SU-DHL-6 (cell line): ENCODE data around the gene ODAD2.

Experiments used
- H2AFZ ChIP-seq: fragments of 200-600 bp; sonication (generic); 2 replicates; pipeline ENCODE4 v1.6.1; 2014; ENCODE audit warnings: low read depth, mild to moderate bottlenecking, moderate library complexity, mixed read lengths, antibody characterized with exemption, low read length; ENCODE audit not compliant: severe bottlenecking
- H3F3A ChIP-seq: fragments of 200-600 bp; shearing (Covaris generic); 2 replicates; pipeline ENCODE4 v1.6.0; 2016; ENCODE audit warnings: antibody characterized with exemption, mild to moderate bottlenecking; ENCODE audit not compliant: insufficient read depth
- H3K27ac ChIP-seq: fragments of 200-600 bp; sonication (generic); 2 replicates; pipeline ENCODE4 v1.5.1; 2016; ENCODE audit warnings: low read depth, mild to moderate bottlenecking, low read length, moderate library complexity, mixed read lengths
- H3K27me3 ChIP-seq: fragments of 200-600 bp; sonication (generic), shearing (Covaris generic); 2 replicates; pipeline ENCODE4 v1.6.0; 2014; ENCODE audit warnings: mild to moderate bottlenecking, low read length
- H3K36me3 ChIP-seq: fragments of 200-600 bp; sonication (generic); 2 replicates; pipeline ENCODE4 v1.6.1; 2014; ENCODE audit warnings: mild to moderate bottlenecking, low read length, mixed read lengths
- H3K4me2 ChIP-seq: fragments of 300-600, 200-600 bp; shearing (Covaris generic), sonication (generic); 2 replicates; pipeline ENCODE4 v1.6.0; 2014; ENCODE audit warnings: low read length, low read depth, mild to moderate bottlenecking; ENCODE audit not compliant: poor library complexity, severe bottlenecking
- H3K4me3 ChIP-seq: fragments of 200-600 bp; sonication (generic); 2 replicates; pipeline ENCODE4 v1.5.1; 2014; ENCODE audit warnings: antibody characterized with exemption, low read length, mild to moderate bottlenecking, mixed read lengths; ENCODE audit not compliant: insufficient read depth, poor library complexity, severe bottlenecking
- H3K79me2 ChIP-seq: fragments of 200-600 bp; sonication (generic); 2 replicates; pipeline ENCODE4 v1.6.1; 2014; ENCODE audit warnings: mild to moderate bottlenecking, low read length, moderate library complexity; ENCODE audit not compliant: insufficient read depth
- H3K9ac ChIP-seq: fragments of 200-600 bp; sonication (generic); 2 replicates; pipeline ENCODE4 v1.7.0; 2014; ENCODE audit warnings: mild to moderate bottlenecking, low read length
- H3K9me2 ChIP-seq: fragments of 200-600 bp; sonication (generic); replicated peaks from 2 replicates; pipeline ENCODE4 v1.6.1; 2014; ENCODE audit warnings: low read length; ENCODE audit not compliant: insufficient read depth
- H3K9me3 ChIP-seq: fragments of 200-600 bp; sonication (generic); 2 replicates; pipeline ENCODE4 v1.6.1; 2014; ENCODE audit warnings: low read length, mixed read lengths; ENCODE audit not compliant: insufficient read depth
- H4K20me1 ChIP-seq: fragments of 200-600 bp; sonication (generic); 2 replicates; pipeline ENCODE4 v1.6.1; 2014; ENCODE audit warnings: low read depth, mild to moderate bottlenecking, antibody characterized with exemption, low read length, moderate library complexity, mixed read lengths
- CTCF ChIP-seq: fragments of 200-600 bp; sonication (generic); IDR thresholded peaks from one replicate; pipeline ENCODE4 v1.5.1; 2017; ENCODE audit warnings: antibody characterized with exemption, mild to moderate bottlenecking, low read length, moderate library complexity; ENCODE audit not compliant: insufficient read depth, poor library complexity, severe bottlenecking
- EZH2phosphoT487 ChIP-seq: fragments of 200-600 bp; sonication (generic), shearing (Covaris generic); conservative IDR thresholded peaks from 2 replicates; pipeline ENCODE4 v1.6.1; 2018; ENCODE audit warnings: mild to moderate bottlenecking, antibody characterized with exemption, low read length, moderate library complexity, mixed read lengths

Gene ODAD2

GRCh38 chr10:27783660-27784059 lies 215.2 kb downstream of the ODAD2 start:
- H3K4me3 ChIP-seq = no peak overlapping the region
- no peaks in the 10 kb centered on the region for H3F3A ChIP-seq
- H3K9ac ChIP-seq = no peak overlapping the region
- H3K9me3 ChIP-seq = no peaks in the 10 kb centered on the region
- no peaks in the 10 kb centered on the region for H3K27me3 ChIP-seq
- no peak overlapping the region for H2AFZ ChIP-seq
- no peak overlapping the region for H3K27ac ChIP-seq
- no peak for TF ChIP-seq CTCF
- no peak for TF ChIP-seq EZH2phosphoT487
- no peaks in the 10 kb centered on the region for H3K79me2 ChIP-seq
- H3K9me2 ChIP-seq = no peaks in the 10 kb centered on the region
- no peaks in the 10 kb centered on the region for H3K36me3 ChIP-seq
- no peaks in the 10 kb centered on the region for H4K20me1 ChIP-seq
- H3K4me2 ChIP-seq = no peak overlapping the region

GRCh38 chr10:27779462-27780015 lies 219.3 kb downstream of the ODAD2 start:
- Histone ChIP-seq H3K9ac (no peak overlapping the region), H3K79me2 (no peaks in the 10 kb centered on the region), H3K9me2 (no peaks in the 10 kb centered on the region), H3K4me3 (no peak overlapping the region), H4K20me1 (no peaks in the 10 kb centered on the region), H2AFZ (no peak overlapping the region), H3K9me3 (no peaks in the 10 kb centered on the region), H3K36me3 (no peaks in the 10 kb centered on the region), H3K4me2 (no peak overlapping the region), H3F3A (no peaks in the 10 kb centered on the region), H3K27ac (no peak overlapping the region), H3K27me3 (no peaks in the 10 kb centered on the region)
- TF ChIP-seq CTCF (no peak), EZH2phosphoT487 (no peak)

GRCh38 chr10:27774831-27775230 lies 224.0 kb downstream of the ODAD2 start:
- Histone ChIP-seq H3K36me3 (no peaks in the 10 kb centered on the region), H3K4me2 (no peak overlapping the region), H4K20me1 (no peaks in the 10 kb centered on the region), H3K9me3 (no peaks in the 10 kb centered on the region), H3F3A (no peaks in the 10 kb centered on the region), H3K9ac (no peak overlapping the region), H2AFZ (no peak overlapping the region), H3K9me2 (no peaks in the 10 kb centered on the region), H3K4me3 (no peak overlapping the region), H3K79me2 (no peaks in the 10 kb centered on the region), H3K27me3 (no peaks in the 10 kb centered on the region), H3K27ac (no peak overlapping the region)
- TF ChIP-seq CTCF = no peak
- TF ChIP-seq EZH2phosphoT487 = no peak
